Nephron (organoid): ENCODE measurements around the gene RNF111.
"Not testable (repeated sequence)": the region's sequence is repeated elsewhere in the genome, so short reads cannot be mapped to it uniquely, and the experiment has no call there.

Source experiments
- H3K27ac Mint-ChIP-seq, 3 experiments: 2 replicates each; pipeline ENCODE4 v1.8.0; 2020; ENCODE audit warnings: mixed read lengths in 3 of 3, mild to moderate bottlenecking in 2 of 3, moderate library complexity in 1 of 3
- H3K27me3 Mint-ChIP-seq: 2 replicates; pipeline ENCODE4 v1.8.0; 2021; ENCODE audit warnings: low read depth, mild to moderate bottlenecking, moderate library complexity, mixed read lengths
- H3K36me3 Mint-ChIP-seq: 2 replicates; pipeline ENCODE4 v1.8.0; 2020; ENCODE audit warnings: low read depth, mixed read lengths
- H3K4me1 Mint-ChIP-seq: 2 replicates; pipeline ENCODE4 v1.8.0; 2020; ENCODE audit warnings: mixed read lengths
- H3K4me3 Mint-ChIP-seq, 3 experiments: 2 replicates each; pipeline ENCODE4 v1.8.0; 2020; ENCODE audit warnings: mild to moderate bottlenecking in 3 of 3, mixed read lengths in 3 of 3, moderate library complexity in 2 of 3
- H3K9me3 Mint-ChIP-seq: 2 replicates; pipeline ENCODE4 v1.8.0; 2020; ENCODE audit warnings: mixed read lengths
- TF ChIP-seq, protein P1 (sequence below), 3 experiments: fragments of 200-600 bp; sonication (generic); IDR thresholded peaks; one replicate each; pipeline ENCODE4 v1.5.0; 2021; ENCODE audit warnings: antibody characterized with exemption in 3 of 3; ENCODE audit not compliant: unreplicated experiment in 3 of 3

RNF111 gene

DNA sequence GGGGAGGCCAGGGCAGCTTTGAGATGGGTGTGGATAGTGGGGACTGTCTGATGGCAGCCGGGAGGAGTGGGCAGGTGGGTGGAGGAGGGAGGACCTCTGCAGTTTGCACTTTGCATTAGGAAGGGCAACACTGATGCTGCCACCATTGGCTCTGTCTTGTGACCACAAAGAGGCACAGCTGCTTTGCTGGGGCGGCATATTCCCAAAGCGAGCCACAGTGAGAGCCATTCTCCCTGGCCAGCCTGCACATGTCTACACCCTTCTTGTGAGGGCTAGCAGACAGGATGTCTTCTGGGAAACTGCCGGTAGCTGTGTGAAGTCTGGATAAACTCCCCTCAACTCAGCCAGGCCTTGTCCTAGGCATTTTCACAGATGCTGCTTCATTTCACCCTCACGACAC is 155.8 kb downstream of the RNF111 start:
- no peak overlapping the region for H3K4me3 Mint-ChIP-seq

DNA sequence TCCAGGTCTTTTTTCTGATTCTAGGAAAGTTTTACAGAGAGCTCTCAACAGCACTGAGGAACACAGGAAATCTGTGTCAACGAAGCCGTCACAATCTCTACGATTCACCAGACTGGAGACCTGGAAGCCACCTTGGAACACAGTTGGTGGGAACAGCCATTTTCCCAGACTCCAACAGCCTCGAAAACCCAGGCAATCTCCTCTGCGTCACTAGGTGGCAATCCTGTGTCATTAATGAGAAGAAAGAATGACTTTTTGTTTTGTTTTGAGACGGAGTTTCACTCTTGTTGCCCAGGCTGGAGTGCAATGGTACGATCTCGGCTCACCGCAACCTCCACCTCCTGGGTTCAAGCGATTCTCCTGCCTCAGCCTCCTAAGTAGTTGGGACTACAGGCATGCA is 157.1 kb downstream of the RNF111 start:
- H3K4me3 Mint-ChIP-seq, H3K27ac Mint-ChIP-seq, H3K27me3 Mint-ChIP-seq, H3K9me3 Mint-ChIP-seq: not testable (repeated sequence)
- Mint-ChIP-seq H3K36me3 (peaks cover 48% of the 10 kb centered on the region), H3K4me1 (peaks cover 12% of the 10 kb centered on the region)
- TF ChIP-seq, protein P1, sequence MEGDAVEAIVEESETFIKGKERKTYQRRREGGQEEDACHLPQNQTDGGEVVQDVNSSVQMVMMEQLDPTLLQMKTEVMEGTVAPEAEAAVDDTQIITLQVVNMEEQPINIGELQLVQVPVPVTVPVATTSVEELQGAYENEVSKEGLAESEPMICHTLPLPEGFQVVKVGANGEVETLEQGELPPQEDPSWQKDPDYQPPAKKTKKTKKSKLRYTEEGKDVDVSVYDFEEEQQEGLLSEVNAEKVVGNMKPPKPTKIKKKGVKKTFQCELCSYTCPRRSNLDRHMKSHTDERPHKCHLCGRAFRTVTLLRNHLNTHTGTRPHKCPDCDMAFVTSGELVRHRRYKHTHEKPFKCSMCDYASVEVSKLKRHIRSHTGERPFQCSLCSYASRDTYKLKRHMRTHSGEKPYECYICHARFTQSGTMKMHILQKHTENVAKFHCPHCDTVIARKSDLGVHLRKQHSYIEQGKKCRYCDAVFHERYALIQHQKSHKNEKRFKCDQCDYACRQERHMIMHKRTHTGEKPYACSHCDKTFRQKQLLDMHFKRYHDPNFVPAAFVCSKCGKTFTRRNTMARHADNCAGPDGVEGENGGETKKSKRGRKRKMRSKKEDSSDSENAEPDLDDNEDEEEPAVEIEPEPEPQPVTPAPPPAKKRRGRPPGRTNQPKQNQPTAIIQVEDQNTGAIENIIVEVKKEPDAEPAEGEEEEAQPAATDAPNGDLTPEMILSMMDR (IDR thresholded peaks at IDR 0.05; ENCODE audit: unreplicated experiment in 3 of 3), result peak in 2 of 3 experiments; percentile 18 to 36

More for the DNA sequence above, 155.8 kb downstream of the RNF111 start:
- no peaks in the 10 kb centered on the region for H3K9me3 Mint-ChIP-seq
- H3K4me1 Mint-ChIP-seq, result peaks cover 7% of the 10 kb centered on the region
- H3K27ac Mint-ChIP-seq, result no peak overlapping the region
- TF ChIP-seq, protein P1 (IDR thresholded peaks at IDR 0.05; ENCODE audit: unreplicated experiment in 3 of 3), result no peak
- H3K36me3 Mint-ChIP-seq, result peaks cover 52% of the 10 kb centered on the region
- no peaks in the 10 kb centered on the region for H3K27me3 Mint-ChIP-seq
